CD8-positive, alpha-beta memory T cell (primary cell): ENCODE measurements around the gene BLTP3B. TPM values are rescaled to one million over a fixed set of nuclear protein-coding genes. Genes with fewer than 3 reads are reported as not detected.
A peak's percentile ranks its signal among the peaks of the same experiment; 100 is the strongest.

Experiments used
- CTCF ChIA-PET: fragments of 350-600 bp; sonication (Branson Sonifier 250); formaldehyde crosslinking; loops from one replicate; lab custom pipeline; 2021; ENCODE audit warnings: antibody characterized with exemption; lab: Charles Lee
- POLR2A ChIA-PET: fragments of 350-600 bp; sonication (Branson Sonifier 250); formaldehyde crosslinking; loops from one replicate; lab custom pipeline; 2021; ENCODE audit warnings: antibody characterized with exemption; lab: Charles Lee
- DNase-seq, 5 donors: peaks; one replicate each; pipeline versions ENCODE4 v3.0.0 to v3.0.0-alpha.2; 2020 to 2022; ENCODE audit warnings: mixed read lengths in 1 of 5
- H3K27ac ChIP-seq: one replicate; pipeline ENCODE4 v1.7.0; 2013; ENCODE audit warnings: low read depth, mild to moderate bottlenecking, low read length, moderate library complexity
- H3K27me3 ChIP-seq: 2 replicates; pipeline ENCODE4 v1.7.0; 2013; ENCODE audit warnings: low read length, mild to moderate bottlenecking; ENCODE audit not compliant: insufficient read depth, poor library complexity, severe bottlenecking
- H3K36me3 ChIP-seq: 2 replicates; pipeline ENCODE4 v1.7.0; 2013; ENCODE audit warnings: mild to moderate bottlenecking, low read length, moderate library complexity; ENCODE audit not compliant: insufficient read depth
- H3K4me1 ChIP-seq: 2 replicates; pipeline ENCODE4 v1.7.0; 2013; ENCODE audit warnings: mild to moderate bottlenecking, low read length, moderate library complexity; ENCODE audit not compliant: insufficient read depth
- H3K4me3 ChIP-seq: 2 replicates; pipeline ENCODE4 v1.7.0; 2013; ENCODE audit warnings: mild to moderate bottlenecking, low read length
- H3K9me3 ChIP-seq: 2 replicates; pipeline ENCODE4 v1.7.0; 2013; ENCODE audit warnings: mild to moderate bottlenecking, low read length
- H3K27ac Mint-ChIP-seq, 8 donors: one replicate each; pipeline ENCODE4 v1.8.0; 2020 to 2021; ENCODE audit warnings: mixed read lengths in 8 of 8, mild to moderate bottlenecking in 6 of 8, inconsistent platforms in 3 of 8, moderate library complexity in 3 of 8
- H3K27me3 Mint-ChIP-seq, 2 donors: one replicate each; pipeline ENCODE4 v1.8.0; 2020 to 2021; ENCODE audit warnings: mixed read lengths in 2 of 2, mild to moderate bottlenecking in 1 of 2, moderate library complexity in 1 of 2
- H3K36me3 Mint-ChIP-seq, 3 donors: one replicate each; pipeline ENCODE4 v1.8.0; 2020 to 2021; ENCODE audit warnings: mixed read lengths in 3 of 3, inconsistent platforms in 1 of 3, mild to moderate bottlenecking in 1 of 3
- H3K4me1 Mint-ChIP-seq, 3 donors: one replicate each; pipeline ENCODE4 v1.8.0; 2020 to 2021; ENCODE audit warnings: mixed read lengths in 3 of 3, inconsistent platforms in 1 of 3, mild to moderate bottlenecking in 1 of 3
- H3K4me3 Mint-ChIP-seq, 7 donors: one replicate each; pipeline ENCODE4 v1.8.0; 2020 to 2021; ENCODE audit warnings: mixed read lengths in 7 of 7, mild to moderate bottlenecking in 6 of 7, moderate library complexity in 4 of 7, inconsistent platforms in 2 of 7
- H3K9me3 Mint-ChIP-seq, 5 donors: one replicate each; pipeline ENCODE4 v1.8.0; 2020 to 2022; ENCODE audit warnings: mixed read lengths in 5 of 5, mild to moderate bottlenecking in 3 of 5, moderate library complexity in 2 of 5, inconsistent platforms in 1 of 5
- polyA plus RNA-seq: library from polyadenylated mRNA; unstranded; fragments of 300-500 nt; fragmentation: Illumina TruSeq; gene quantifications from one replicate; pipeline ENCODE4 v1.2.3, GENCODE V29; 2021
- total RNA-seq, 2 experiments: library from RNA; stranded (reverse); gene quantifications; one replicate each; pipeline ENCODE4 v1.2.3, GENCODE V29; 2021

BLTP3B gene
- total and polyA plus RNA-seq, 3 experiments from 2014 or later: 15.2 to 65.1 (median 60.9) TPM

DNA sequence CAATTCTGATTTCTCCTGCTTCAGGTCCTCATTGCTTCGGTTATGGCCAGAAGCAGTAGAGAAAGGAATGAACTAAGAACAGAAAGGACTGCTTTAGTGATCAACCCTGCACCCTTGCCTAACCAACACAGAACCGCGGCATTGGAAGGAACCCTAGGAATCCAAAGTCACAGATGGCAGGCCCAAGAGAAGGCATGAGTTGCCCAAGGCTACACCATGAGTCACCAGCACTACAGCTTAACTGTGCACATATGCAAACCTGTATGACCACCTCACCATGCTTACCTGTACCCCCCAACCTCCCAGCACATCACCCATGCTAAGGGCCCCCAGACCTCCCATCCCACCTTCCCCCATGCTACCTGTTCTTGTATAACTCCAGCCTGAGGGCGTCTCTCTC, 25.9 kb upstream of the BLTP3B start:
- H3K36me3 Mint-ChIP-seq: peaks cover 0 to 16% (median 5%) of the 10 kb centered on the region in 3 donors
- Histone ChIP-seq H3K27ac (no peak overlapping the region), H3K4me1 (no peaks in the 10 kb centered on the region), H3K4me3 (no peak overlapping the region), H3K36me3 (no peaks in the 10 kb centered on the region), H3K27me3 (no peaks in the 10 kb centered on the region), H3K9me3 (no peaks in the 10 kb centered on the region)
- no peak overlapping the region for H3K4me3 Mint-ChIP-seq
- H3K4me1 Mint-ChIP-seq: peaks cover 6 to 9% (median 8%) of the 10 kb centered on the region in 3 donors
- DNase-seq: no peak
- H3K9me3 Mint-ChIP-seq: no peaks in the 10 kb centered on the region
- ChIA-PET POLR2A (no interaction called here), CTCF (interaction anchor here (1.9 kb wide), 1 partner anchor 14 kb away, joined by 4 read pairs; no protein-coding TSS in a partner anchor)
- peak overlapping the region in 1 of 8 donors; percentile 32 for H3K27ac Mint-ChIP-seq
- peaks cover 0 to 5% of the 10 kb centered on the region in 2 donors for H3K27me3 Mint-ChIP-seq

DNA sequence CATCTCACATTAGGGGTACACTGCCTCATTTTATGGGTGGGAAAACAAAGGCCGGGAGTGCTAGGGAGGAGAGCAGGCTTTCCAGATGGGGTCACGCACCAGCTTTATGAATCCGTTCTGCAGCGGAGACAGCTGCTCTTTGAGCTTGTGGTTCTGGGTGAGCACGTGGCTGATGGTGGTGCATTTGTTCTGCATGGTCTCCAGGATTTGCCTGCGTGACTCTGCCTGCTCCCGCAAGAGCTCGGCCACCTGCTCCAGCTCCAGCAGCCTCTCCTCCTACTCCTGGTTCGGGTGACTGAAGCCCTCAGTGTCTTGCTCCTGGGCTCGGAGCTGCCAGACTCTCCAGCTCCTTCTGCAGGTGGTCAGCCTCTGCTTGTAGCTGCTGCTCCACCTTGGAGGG, 23.6 kb upstream of the BLTP3B start:
- DNase-seq: no peak
- Mint-ChIP-seq H3K36me3 (peaks cover 0 to 7% (median 0%) of the 10 kb centered on the region in 3 donors), H3K9me3 (no peaks in the 10 kb centered on the region), H3K27ac (no peak overlapping the region), H3K4me3 (no peak overlapping the region), H3K4me1 (peaks cover 7 to 12% (median 10%) of the 10 kb centered on the region in 3 donors), H3K27me3 (peaks cover 0 to 5% of the 10 kb centered on the region in 2 donors)
- Histone ChIP-seq H3K4me1 (no peaks in the 10 kb centered on the region), H3K27ac (no peak overlapping the region), H3K27me3 (no peaks in the 10 kb centered on the region), H3K9me3 (no peaks in the 10 kb centered on the region), H3K36me3 (no peaks in the 10 kb centered on the region), H3K4me3 (no peak overlapping the region)
- ChIA-PET CTCF (interaction anchor here (1.7 kb wide), 1 partner anchor 11 kb away, joined by 8 read pairs; no protein-coding TSS in a partner anchor), POLR2A (interaction anchor here (0.5 kb wide), 1 partner anchor 1692 kb away, joined by 3 read pairs; no protein-coding TSS in a partner anchor)

DNA sequence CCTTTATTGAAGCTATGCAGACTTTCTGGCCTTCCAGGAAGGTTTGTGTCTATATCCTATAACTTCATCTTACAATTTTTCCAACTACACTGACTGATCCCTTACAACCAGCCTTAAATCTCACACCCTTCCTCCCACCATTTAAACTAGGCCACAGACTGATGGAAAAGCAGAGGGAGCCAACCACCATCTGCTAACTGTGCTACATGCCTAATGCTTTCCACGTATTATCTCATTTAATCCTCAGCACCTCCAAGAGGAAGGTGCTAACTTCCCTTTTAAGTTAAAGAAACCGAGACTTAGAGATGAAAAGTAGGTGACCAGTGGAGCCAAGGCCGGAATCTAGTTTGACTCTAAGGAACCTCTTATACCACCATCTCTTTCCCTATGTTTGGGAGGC, 22.7 kb upstream of the BLTP3B start:
- Histone ChIP-seq H3K9me3 (no peaks in the 10 kb centered on the region), H3K4me1 (no peaks in the 10 kb centered on the region), H3K4me3 (no peak overlapping the region), H3K27me3 (no peaks in the 10 kb centered on the region), H3K27ac (no peak overlapping the region), H3K36me3 (no peaks in the 10 kb centered on the region)
- CTCF ChIA-PET: interaction anchor here (1.7 kb wide), 1 partner anchor 10 kb away, joined by 8 read pairs; no protein-coding TSS in a partner anchor
- DNase-seq: no peak
- Mint-ChIP-seq H3K4me1 (peaks cover 7 to 12% (median 10%) of the 10 kb centered on the region in 3 donors), H3K27ac (no peak overlapping the region), H3K4me3 (no peak overlapping the region), H3K9me3 (no peaks in the 10 kb centered on the region), H3K36me3 (peaks cover 0 to 7% (median 1%) of the 10 kb centered on the region in 3 donors), H3K27me3 (peaks cover 0 to 5% of the 10 kb centered on the region in 2 donors)
- POLR2A ChIA-PET: no interaction called here

DNA sequence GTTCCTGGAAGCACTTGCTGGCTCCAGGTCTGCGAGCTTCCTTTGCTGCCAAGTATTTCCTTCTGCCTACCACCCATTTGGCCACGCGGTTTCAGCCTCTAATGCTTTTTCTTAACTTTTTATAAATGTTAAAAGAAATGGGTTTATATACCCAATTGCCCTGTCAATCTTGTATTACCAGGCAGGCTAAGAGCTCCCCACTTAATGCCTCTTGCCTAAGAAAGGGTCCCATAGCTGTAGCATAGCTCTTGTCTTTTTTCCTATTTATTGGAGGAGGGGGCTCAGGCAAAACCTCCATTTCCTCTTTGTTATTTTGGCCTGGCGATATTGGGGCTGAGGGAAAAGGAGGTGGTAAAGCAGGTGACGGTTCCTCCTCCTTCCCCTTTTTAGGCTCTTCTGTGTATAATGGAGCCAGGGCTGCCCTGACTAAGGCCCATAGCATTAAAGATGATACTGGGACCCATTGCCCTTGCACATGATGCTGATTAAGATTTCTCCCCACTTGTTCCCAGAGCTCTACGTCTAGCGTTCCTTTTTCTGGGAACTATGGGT, 21.6 kb upstream of the BLTP3B start:
- peaks cover 0 to 4% (median 4%) of the 10 kb centered on the region in 3 donors for H3K36me3 Mint-ChIP-seq
- no peaks in the 10 kb centered on the region for H3K36me3 ChIP-seq
- H3K27me3 ChIP-seq: no peaks in the 10 kb centered on the region
- H3K27me3 Mint-ChIP-seq: peaks cover 0 to 5% of the 10 kb centered on the region in 2 donors
- ChIA-PET POLR2A (no interaction called here), CTCF (interaction anchor here (0.7 to 2.4 kb wide), 3 partner anchors 9 to 22 kb away, joined by 3 to 11 read pairs (median 9); no protein-coding TSS in a partner anchor)
- H3K4me3 Mint-ChIP-seq: peak overlapping the region in 5 of 7 donors; percentile 56 to 77 (median 71)
- DNase-seq: no peak
- no peaks in the 10 kb centered on the region for H3K4me1 ChIP-seq
- H3K4me1 Mint-ChIP-seq: peaks cover 7 to 12% (median 10%) of the 10 kb centered on the region in 3 donors
- H3K9me3 Mint-ChIP-seq: no peaks in the 10 kb centered on the region
- H3K27ac ChIP-seq: no peak overlapping the region
- H3K27ac Mint-ChIP-seq: peak overlapping the region in 5 of 8 donors; percentile 30 to 85 (median 52)
- H3K9me3 ChIP-seq: no peaks in the 10 kb centered on the region
- H3K4me3 ChIP-seq: no peak overlapping the region

DNA sequence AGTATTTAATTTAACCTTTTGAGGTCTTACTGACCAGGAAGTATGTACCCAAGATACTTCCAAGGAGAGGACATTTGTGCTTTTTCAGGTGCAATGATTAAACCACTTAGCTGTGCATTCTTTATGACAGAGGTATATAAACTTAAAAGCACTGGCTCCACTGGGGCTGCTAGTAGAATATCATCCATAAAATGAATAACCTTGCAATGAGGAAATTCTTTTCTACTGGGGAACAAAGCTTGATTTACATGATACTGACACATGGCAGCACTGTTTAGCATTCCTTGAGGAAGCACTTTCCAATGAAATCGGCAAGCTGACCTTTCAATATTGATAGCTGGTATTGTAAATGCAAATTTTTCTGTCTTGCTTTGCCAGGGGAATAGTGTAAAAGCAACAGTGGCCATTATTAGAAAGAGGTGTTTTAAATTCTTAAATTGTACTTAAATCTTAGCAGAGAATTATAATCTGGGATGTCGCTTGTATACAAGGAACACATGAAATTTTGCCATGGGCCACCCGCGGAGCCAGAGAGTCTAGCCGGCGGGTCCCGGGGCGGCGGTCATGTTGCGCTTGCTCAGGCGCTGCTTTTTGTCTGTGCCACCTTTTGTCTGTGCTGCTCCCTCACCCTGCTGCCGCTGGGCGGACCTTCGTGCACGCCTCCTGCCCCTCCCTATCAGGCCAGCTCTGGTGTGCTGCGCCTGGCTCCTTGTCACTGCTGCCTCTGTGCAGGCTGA, 20.9 kb upstream of the BLTP3B start:
- DNase-seq: peak; percentile 50 to 76 (median 55)
- Histone ChIP-seq H3K36me3 (no peaks in the 10 kb centered on the region), H3K27ac (no peak overlapping the region), H3K27me3 (no peaks in the 10 kb centered on the region), H3K4me3 (no peak overlapping the region), H3K9me3 (no peaks in the 10 kb centered on the region), H3K4me1 (no peaks in the 10 kb centered on the region)
- peaks cover 7 to 12% (median 10%) of the 10 kb centered on the region in 3 donors for H3K4me1 Mint-ChIP-seq
- no peaks in the 10 kb centered on the region for H3K9me3 Mint-ChIP-seq
- peak overlapping the region in 6 of 7 donors; percentile 56 to 86 (median 74) for H3K4me3 Mint-ChIP-seq
- ChIA-PET POLR2A (no interaction called here), CTCF (interaction anchor here (0.7 to 2.4 kb wide), 4 partner anchors 9 to 37 kb away, joined by 3 to 11 read pairs (median 6); partner anchors contain the start of gene ACTR6)
- H3K27me3 Mint-ChIP-seq: peaks cover 0 to 5% of the 10 kb centered on the region in 2 donors
- peak overlapping the region in 4 of 8 donors; percentile 30 to 85 (median 66) for H3K27ac Mint-ChIP-seq
- H3K36me3 Mint-ChIP-seq: peaks cover 0 to 4% (median 4%) of the 10 kb centered on the region in 3 donors

DNA sequence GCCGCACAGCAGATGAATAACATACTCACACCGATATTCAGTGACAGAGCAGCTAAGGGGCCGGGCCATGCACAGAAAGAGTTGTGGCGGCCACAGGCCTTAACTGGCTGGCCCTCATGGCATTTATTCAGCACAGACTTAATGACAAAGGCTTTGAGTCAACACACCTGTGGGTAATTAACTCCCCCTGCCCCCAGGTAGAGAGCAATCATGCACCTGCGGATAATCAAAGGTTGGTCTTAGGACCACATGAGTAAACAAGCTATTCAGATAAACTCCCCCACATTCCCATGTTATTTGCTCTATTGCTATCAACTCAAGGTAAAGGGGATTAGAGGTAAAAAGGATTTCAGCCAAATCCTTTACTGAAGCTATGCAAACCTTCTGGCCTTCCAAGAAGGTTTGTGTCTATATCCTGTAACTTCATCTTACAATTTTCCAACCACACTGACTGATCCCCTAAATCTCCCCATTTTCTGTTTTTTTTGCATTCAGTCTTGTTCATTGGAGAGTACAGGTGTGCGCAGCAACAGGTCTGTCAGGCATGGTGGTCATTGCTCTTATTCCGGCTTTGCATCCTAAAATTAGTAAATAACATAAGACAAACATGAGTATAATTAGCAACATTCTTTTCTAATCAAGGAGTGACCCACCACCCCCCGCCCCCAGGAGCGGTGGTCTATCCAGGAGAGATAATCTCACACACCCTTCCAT, 16.9 kb upstream of the BLTP3B start:
- no peak overlapping the region for H3K4me3 ChIP-seq
- H3K36me3 Mint-ChIP-seq: peaks cover 0 to 4% (median 2%) of the 10 kb centered on the region in 3 donors
- H3K9me3 ChIP-seq: no peaks in the 10 kb centered on the region
- ChIA-PET POLR2A (no interaction called here), CTCF (no interaction called here)
- H3K27ac Mint-ChIP-seq: peak overlapping the region in 2 of 8 donors; percentile 58 to 72
- H3K27ac ChIP-seq: no peak overlapping the region
- no peak for DNase-seq
- H3K4me3 Mint-ChIP-seq: no peak overlapping the region
- no peaks in the 10 kb centered on the region for H3K36me3 ChIP-seq
- H3K27me3 ChIP-seq: no peaks in the 10 kb centered on the region
- peaks cover 11 to 16% (median 13%) of the 10 kb centered on the region in 3 donors for H3K4me1 Mint-ChIP-seq
- H3K27me3 Mint-ChIP-seq: peaks cover 0 to 3% of the 10 kb centered on the region in 2 donors
- no peaks in the 10 kb centered on the region for H3K9me3 Mint-ChIP-seq
- peaks cover 2% of the 10 kb centered on the region for H3K4me1 ChIP-seq

DNA sequence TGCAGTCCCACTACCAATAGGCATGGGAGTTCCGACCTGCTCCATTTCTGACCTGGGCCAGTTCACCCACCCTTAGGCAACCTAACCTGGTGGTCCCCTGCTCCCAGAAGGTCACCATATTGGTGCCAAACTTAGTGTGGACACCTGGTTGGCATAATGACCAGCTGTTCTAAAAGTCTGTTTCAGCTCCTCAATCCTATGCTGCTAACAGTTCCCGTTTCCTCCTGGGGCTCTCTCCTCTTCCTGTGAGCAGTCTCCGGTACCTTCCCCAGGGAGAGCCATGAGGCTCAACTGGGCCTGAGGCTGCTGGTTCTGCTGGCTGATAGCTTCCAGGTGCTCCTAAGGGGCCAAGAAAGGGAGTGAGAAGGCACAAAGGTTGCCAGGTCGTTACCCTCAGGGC, 15.9 kb upstream of the BLTP3B start:
- Histone ChIP-seq H3K27ac (no peak overlapping the region), H3K9me3 (no peaks in the 10 kb centered on the region), H3K36me3 (no peaks in the 10 kb centered on the region), H3K4me3 (no peak overlapping the region), H3K4me1 (peaks cover 4% of the 10 kb centered on the region), H3K27me3 (no peaks in the 10 kb centered on the region)
- peaks cover 6 to 9% (median 7%) of the 10 kb centered on the region in 3 donors for H3K4me1 Mint-ChIP-seq
- POLR2A ChIA-PET: no interaction called here
- peaks cover 0 to 4% (median 2%) of the 10 kb centered on the region in 3 donors for H3K36me3 Mint-ChIP-seq
- CTCF ChIA-PET: no interaction called here
- no peak overlapping the region for H3K27ac Mint-ChIP-seq
- no peaks in the 10 kb centered on the region for H3K27me3 Mint-ChIP-seq
- DNase-seq: no peak
- H3K9me3 Mint-ChIP-seq: no peaks in the 10 kb centered on the region
- no peak overlapping the region for H3K4me3 Mint-ChIP-seq
